GM10266 (cell line): Measurements from ENCODE around the gene DHH.

Source experiments
- DNase-seq: peaks from one replicate; pipeline ENCODE4 v3.0.0; 2012; ENCODE audit errors: extremely low spot score
- CTCF ChIP-seq: IDR thresholded peaks from 2 replicates; pipeline ENCODE4 v1.5.1; 2012; ENCODE audit warnings: mild to moderate bottlenecking, low read depth; ENCODE audit not compliant: control insufficient read depth, insufficient read depth; ENCODE audit errors: missing control alignments

The DHH gene

GRCh38 chr12:49059045-49059298 lies 35.6 kb downstream of the DHH start:
- no peak for TF ChIP-seq CTCF
- no peak for DNase-seq

GRCh38 chr12:49058366-49059044 lies 36.1 kb downstream of the DHH start:
- no peak for DNase-seq
- no peak for TF ChIP-seq CTCF

- DNase-seq: no peak
- no peak for TF ChIP-seq CTCF
Observed at GRCh38 chr12:49057888-49058287, 36.7 kb downstream of the DHH start.

GRCh38 chr12:49055978-49056754 lies 38.4 kb downstream of the DHH start:
- no peak for TF ChIP-seq CTCF
- peak; percentile 89 for DNase-seq

GRCh38 chr12:49055092-49055491 lies 39.5 kb downstream of the DHH start:
- no peak for DNase-seq
- no peak for TF ChIP-seq CTCF

GRCh38 chr12:49054524-49054923 lies 40.1 kb downstream of the DHH start:
- TF ChIP-seq CTCF: no peak
- DNase-seq: no peak

GRCh38 chr12:49054096-49054495 lies 40.5 kb downstream of the DHH start:
- no peak for TF ChIP-seq CTCF
- no peak for DNase-seq
